ENCODE measurements around the gene ACTR3.

DNA sequence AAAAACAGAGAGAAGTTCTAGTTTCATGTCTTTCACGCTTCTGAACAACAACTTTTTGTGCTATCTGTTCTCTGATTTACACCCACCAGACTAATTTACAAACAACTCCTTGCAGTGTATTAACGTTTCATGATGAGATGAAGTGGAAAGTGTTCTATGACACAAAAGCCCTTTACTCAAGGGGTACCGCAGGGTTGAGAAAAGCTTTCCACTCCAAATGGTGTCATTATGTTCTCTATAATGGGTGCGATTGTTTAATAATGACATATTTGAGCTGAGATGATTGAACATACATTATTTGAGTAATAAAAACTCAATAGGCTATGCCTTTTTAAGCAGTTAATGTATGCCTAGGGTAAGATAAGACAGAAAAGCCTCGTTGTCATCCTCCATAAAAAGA lies 76.3 kb downstream of the ACTR3 start:
- TF ChIP-seq, protein P1, sequence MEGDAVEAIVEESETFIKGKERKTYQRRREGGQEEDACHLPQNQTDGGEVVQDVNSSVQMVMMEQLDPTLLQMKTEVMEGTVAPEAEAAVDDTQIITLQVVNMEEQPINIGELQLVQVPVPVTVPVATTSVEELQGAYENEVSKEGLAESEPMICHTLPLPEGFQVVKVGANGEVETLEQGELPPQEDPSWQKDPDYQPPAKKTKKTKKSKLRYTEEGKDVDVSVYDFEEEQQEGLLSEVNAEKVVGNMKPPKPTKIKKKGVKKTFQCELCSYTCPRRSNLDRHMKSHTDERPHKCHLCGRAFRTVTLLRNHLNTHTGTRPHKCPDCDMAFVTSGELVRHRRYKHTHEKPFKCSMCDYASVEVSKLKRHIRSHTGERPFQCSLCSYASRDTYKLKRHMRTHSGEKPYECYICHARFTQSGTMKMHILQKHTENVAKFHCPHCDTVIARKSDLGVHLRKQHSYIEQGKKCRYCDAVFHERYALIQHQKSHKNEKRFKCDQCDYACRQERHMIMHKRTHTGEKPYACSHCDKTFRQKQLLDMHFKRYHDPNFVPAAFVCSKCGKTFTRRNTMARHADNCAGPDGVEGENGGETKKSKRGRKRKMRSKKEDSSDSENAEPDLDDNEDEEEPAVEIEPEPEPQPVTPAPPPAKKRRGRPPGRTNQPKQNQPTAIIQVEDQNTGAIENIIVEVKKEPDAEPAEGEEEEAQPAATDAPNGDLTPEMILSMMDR (IDR thresholded peaks at IDR 0.05) = no peak
- no peak for TF ChIP-seq EZH2 (IDR thresholded peaks at IDR 0.05; ENCODE audit: borderline replicate concordance, insufficient read depth, low read depth, low read length, poor library complexity, severe bottlenecking)
